GM19452 (cell line): ENCODE measurements around the gene TRPV4.

Source experiments
- ATAC-seq: cut with Tn5 transposase; IDR thresholded peaks from one replicate; pipeline ENCODE4 v1.9.1; 2021; ENCODE audit not compliant: unreplicated experiment

The TRPV4 gene

GRCh38 chr12:109829667-109830066, 3.5 kb downstream of the TRPV4 start:
- no peak for ATAC-seq

GRCh38 chr12:109828754-109829511, 4.3 kb downstream of the TRPV4 start:
- ATAC-seq = no peak

GRCh38 chr12:109827566-109828550, 5.3 kb downstream of the TRPV4 start:
- ATAC-seq = no peak

GRCh38 chr12:109827080-109827479, 6.1 kb downstream of the TRPV4 start:
- no peak for ATAC-seq

- no peak for ATAC-seq
These were observed 8.5 kb downstream of the TRPV4 start for GRCh38 chr12:109824731-109825130.

- no peak for ATAC-seq
These were observed 10.2 kb downstream of the TRPV4 start for GRCh38 chr12:109822951-109823411.

- ATAC-seq = no peak
These were observed 10.8 kb downstream of the TRPV4 start for GRCh38 chr12:109822416-109822815.

- no peak for ATAC-seq
These were observed 11.2 kb downstream of the TRPV4 start for GRCh38 chr12:109821968-109822367.

GRCh38 chr12:109820816-109821381, 12.3 kb downstream of the TRPV4 start:
- no peak for ATAC-seq

GRCh38 chr12:109818905-109819500, 14.2 kb downstream of the TRPV4 start:
- ATAC-seq = no peak

GRCh38 chr12:109818253-109818652, 14.9 kb downstream of the TRPV4 start:
- no peak for ATAC-seq

GRCh38 chr12:109817627-109818231, 15.5 kb downstream of the TRPV4 start:
- ATAC-seq = no peak

- ATAC-seq = no peak
These were observed 16.3 kb downstream of the TRPV4 start for GRCh38 chr12:109816870-109817269.

- no peak for ATAC-seq
These were observed 17.2 kb downstream of the TRPV4 start for GRCh38 chr12:109815757-109816617.

- ATAC-seq = no peak
These were observed 18.0 kb downstream of the TRPV4 start for GRCh38 chr12:109815225-109815624.

- no peak for ATAC-seq
These were observed 18.5 kb downstream of the TRPV4 start for GRCh38 chr12:109814600-109815150.

- no peak for ATAC-seq
These were observed 19.3 kb downstream of the TRPV4 start for GRCh38 chr12:109813810-109814416.

GRCh38 chr12:109811624-109811995, 21.6 kb downstream of the TRPV4 start:
- ATAC-seq = no peak
